ENCODE results near the gene UBE2G1.

GRCh38 chr17:4365628-4366326, 698 bp downstream of the UBE2G1 start:
- TF ChIP-seq CTCF (IDR thresholded peaks at IDR 0.05) (no peak), POLR2A (IDR thresholded peaks at IDR 0.05) (no peak)

Data from body of pancreas (tissue), 4 donors.